HuH-7 (cell line): ENCODE data around the gene BRSK2.

Source experiments
- DNase-seq: peaks from one replicate; pipeline ENCODE4 v3.0.0; 2011; ENCODE audit warnings: low spot score

The BRSK2 gene

DNA sequence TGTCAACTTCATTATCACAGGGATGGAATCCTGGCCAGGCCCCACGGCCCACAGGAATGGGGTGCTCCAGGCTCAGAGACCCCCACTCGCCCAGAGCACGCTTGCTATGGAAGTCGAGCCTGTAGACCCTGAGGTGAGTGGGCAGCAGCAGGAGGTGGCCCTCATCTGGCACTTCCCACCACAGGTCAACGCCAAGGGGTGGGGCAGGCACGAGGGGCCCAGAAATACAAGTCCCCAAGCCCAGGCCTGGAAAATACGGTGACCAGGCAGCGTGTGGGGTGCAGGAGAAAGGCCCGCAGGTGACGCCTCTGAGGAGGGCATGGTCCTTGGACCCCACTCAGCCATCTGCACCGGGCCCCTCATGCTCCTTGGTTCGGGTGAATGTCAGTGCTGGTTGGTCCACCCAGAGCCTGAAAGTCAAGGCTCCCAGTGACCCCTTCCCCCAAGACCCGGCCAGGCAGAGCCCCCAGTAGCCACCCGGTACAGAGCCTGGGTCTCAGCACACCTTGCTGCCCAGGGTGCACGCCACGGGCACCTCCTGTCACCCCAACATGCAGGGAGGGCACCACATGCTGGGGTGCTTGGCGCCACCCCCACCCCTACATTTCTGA lies 94.4 kb downstream of the BRSK2 start:
- no peak for DNase-seq

- DNase-seq, result no peak
These were observed 95.2 kb downstream of the BRSK2 start for GRCh38 chr11:1484695-1485503.

DNA sequence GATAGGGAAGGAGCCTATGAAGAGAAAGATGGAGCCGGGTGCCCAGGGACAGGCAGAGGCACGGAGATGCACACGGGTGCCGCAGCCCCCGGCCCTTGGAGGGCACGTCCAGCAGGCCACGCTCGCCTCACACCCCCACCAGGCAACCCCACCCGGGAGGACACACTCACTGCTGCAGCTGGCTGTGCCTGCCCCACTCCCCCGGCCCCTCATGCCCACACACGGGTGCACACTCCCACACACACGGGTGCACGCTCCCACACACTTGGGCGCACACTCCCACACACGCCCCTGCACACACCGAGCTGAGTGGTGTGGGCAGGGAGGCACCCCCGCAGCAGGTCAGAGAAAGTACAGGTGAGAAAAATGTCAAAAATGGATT lies 95.8 kb downstream of the BRSK2 start:
- DNase-seq, result no peak

GRCh38 chr11:1486054-1486825 lies 96.5 kb downstream of the BRSK2 start, which contains the start of gene MOB2:
Gene MOB2, minus strand, starts transcription at chr11:1486779. Its CDS starts 223 bp downstream, at chr11:1486556.
- no peak for DNase-seq

GRCh38 chr11:1487091-1487850 lies 97.5 kb downstream of the BRSK2 start:
- DNase-seq, result no peak

- DNase-seq, result no peak
These were observed 98.3 kb downstream of the BRSK2 start for GRCh38 chr11:1487851-1488574.

DNA sequence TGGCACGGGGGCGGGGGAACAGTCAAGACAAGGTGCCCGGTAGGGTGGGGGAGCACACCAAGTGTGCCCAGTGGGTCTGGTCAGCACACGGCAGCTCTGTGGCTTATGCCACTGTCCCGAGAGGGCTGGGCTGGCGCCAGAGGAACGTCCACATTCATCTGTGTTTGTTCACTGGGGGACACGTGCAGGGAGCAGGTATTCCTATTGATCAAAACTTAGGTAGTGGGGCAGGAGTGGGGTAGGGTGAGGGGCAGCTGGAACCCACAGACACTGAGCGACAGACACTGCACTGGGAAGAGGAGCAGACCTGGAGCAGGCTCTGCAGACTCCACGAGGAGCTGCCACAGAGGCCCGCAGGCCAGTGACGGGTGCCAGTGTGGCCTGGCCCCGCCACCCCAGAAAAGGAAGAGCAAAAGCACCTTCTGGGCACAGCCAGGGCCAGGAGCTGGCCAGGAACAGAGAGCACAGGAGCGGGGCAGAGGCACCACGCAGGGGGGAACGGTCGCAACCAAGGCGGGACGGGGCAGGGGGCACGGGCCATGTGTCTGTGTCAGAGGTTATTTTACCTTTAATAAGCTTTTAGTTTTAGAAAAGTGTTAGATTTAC lies 98.9 kb downstream of the BRSK2 start:
- no peak for DNase-seq

DNA sequence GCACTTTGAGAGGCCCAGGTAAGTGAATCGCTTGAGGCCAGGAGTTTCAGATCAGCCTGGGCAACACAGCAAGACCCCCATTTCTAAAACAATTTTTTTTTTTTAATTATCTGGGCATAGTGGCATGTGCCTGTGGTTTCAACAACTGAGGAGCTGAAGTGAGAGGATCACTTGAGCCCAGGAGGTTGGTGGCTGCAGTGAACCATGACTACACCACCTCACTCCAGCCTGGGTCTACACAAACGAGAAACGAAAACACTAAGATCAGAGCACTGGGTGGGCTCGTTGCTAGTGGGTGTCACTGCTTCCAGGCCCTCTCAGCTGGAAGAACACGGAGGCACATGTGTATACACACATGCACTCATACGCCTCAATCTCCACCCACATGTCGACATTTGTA lies 100.9 kb downstream of the BRSK2 start:
- DNase-seq, result no peak

DNA sequence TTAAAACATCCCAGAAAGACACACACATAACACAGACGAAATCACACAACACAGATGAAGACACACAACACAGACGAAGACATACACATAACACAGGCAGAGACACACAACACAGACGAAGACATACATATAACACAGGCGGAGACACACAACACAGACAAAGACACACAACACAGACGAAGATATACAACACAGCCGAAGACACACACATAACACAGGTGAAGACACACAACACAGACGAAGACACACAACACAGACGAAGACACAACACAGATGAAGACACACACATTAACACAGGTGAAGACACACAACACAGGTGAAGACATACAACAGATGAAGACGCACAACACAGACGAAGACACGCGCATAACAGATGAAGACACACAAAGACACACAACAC lies 101.6 kb downstream of the BRSK2 start:
- no peak for DNase-seq

DNA sequence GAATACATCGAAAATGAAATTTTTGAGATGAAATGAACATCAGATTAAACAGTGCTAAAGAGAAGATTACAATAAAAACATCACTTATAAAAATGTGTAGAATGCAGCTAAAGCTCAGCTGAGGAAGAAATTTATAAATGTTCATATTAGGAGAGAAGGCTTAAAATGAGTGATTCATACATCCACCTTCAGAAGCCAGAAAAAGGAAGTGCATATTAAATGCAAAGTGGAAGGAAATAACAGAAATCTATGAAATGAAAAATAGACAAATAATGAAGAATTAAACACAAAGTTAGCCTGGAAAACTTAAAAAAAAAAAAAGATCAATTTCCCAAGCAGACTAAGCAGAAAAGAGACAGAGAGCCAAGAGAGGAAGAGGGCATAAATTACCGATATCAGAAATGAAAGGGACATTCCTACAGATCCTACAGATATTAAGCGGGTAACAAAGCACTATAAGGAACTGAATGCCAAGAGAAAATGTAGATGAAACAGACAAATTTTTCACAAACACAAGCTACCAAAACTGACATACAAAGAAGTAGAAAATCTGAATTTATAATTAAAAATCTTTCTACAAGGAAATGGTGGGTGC lies 104.0 kb downstream of the BRSK2 start:
- no peak for DNase-seq

- no peak for DNase-seq
These were observed 104.9 kb downstream of the BRSK2 start for GRCh38 chr11:1494650-1495049.

DNA sequence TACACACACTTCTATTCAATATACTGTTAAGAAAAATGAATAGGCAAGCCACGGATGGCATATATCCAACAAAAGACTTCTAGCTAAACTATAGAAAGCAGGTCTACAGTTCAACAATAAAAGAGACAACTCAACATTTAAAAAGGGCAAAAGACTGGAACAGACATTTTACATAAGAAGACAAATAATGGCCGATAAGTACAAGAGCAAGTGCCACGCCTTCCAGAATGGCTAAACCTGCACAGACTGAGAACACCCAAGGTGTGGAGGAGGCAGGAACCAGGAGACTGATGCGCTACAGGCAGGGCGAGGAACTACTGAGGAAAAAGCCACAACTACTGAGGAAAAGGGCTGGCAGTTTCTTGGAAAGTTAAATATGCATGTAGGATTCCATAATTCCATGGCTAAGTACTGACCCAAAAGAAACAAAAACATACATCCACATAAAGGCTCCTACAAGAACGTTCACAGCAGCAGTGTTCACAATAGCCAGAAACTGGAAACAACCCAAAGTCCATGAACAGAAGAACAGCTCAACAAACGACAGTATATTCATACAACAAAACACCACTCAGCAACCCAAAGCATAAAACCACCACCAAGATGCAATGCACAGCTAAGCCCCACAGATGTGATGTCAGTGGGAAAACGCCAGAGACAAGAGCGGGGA lies 106.5 kb downstream of the BRSK2 start:
- no peak for DNase-seq

GRCh38 chr11:1496761-1497095 lies 107.0 kb downstream of the BRSK2 start:
- no peak for DNase-seq

- DNase-seq, result no peak
These were observed 107.9 kb downstream of the BRSK2 start for GRCh38 chr11:1497600-1497999.

GRCh38 chr11:1498262-1498661 lies 108.5 kb downstream of the BRSK2 start:
- DNase-seq, result no peak

- DNase-seq, result no peak
These were observed 109.6 kb downstream of the BRSK2 start for GRCh38 chr11:1499261-1499890.

- no peak for DNase-seq
These were observed 110.2 kb downstream of the BRSK2 start for GRCh38 chr11:1499899-1500298.

GRCh38 chr11:1500466-1501420 lies 111.0 kb downstream of the BRSK2 start:
- no peak for DNase-seq
